C4-2B (cell line): ENCODE measurements around the gene SLC7A6.

Experiments used
- CTCF ChIP-seq: fragments of 450-650 bp; conservative IDR thresholded peaks from 2 replicates; pipeline ENCODE4 v1.5.1; 2017; ENCODE audit warnings: mild to moderate bottlenecking
- ZFX ChIP-seq: fragments of 450-650 bp; IDR thresholded peaks from 2 replicates; pipeline ENCODE4 v1.6.1; 2017

GRCh38 chr16:68230176-68230571, 34.2 kb upstream of the SLC7A6 start:
- TF ChIP-seq CTCF: no peak
- TF ChIP-seq ZFX: no peak
